ENCODE data around the gene C9orf50. TPM values are rescaled to one million over a fixed set of nuclear protein-coding genes. Genes with fewer than 3 reads are reported as not detected.

The C9orf50 gene
- total and polyA plus RNA-seq, 10 donors, result 0.12 to 0.46 (median 0.19) TPM; not detected in 6

- H3K4me3 ChIP-seq, result peak overlapping the region; percentile 18 to 68 (median 28)
Measured at GRCh38 chr9:129567842-129568559, 52.9 kb downstream of the C9orf50 start.

DNA sequence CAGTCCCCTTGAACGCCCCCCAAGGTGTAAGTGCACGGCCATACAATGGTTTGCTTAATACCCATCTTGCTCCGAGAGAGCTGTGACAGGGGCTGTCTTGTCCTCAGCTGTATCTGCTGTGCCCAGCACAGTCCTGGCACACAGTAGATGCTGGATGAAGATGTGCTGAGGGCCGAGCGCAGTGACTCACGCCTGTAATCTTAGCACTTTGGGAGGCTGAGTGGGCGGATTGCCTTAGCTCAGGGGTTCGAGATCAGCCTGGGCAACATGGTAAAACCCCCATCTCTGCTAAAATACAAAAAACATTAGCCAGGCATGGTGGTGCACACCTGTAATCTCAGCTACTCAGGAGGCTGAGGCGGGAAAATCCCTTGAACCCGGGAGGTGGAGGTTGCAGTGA is 53.6 kb downstream of the C9orf50 start:
- Histone ChIP-seq H3K27ac (peak overlapping the region in 1 of 8 donors; percentile 76), H3K36me3 (no peaks in the 10 kb centered on the region), H3K4me3 (no peak overlapping the region), H3K4me1 (peaks cover 0 to 43% (median 35%) of the 10 kb centered on the region in 6 donors), H3K9me3 (no peaks in the 10 kb centered on the region), H3K27me3 (replicated peaks in 1 of 7) (peaks cover 0 to 42% (median 19%) of the 10 kb centered on the region in 7 donors)
- DNase-seq, result no peak
- TF ChIP-seq, protein P1, sequence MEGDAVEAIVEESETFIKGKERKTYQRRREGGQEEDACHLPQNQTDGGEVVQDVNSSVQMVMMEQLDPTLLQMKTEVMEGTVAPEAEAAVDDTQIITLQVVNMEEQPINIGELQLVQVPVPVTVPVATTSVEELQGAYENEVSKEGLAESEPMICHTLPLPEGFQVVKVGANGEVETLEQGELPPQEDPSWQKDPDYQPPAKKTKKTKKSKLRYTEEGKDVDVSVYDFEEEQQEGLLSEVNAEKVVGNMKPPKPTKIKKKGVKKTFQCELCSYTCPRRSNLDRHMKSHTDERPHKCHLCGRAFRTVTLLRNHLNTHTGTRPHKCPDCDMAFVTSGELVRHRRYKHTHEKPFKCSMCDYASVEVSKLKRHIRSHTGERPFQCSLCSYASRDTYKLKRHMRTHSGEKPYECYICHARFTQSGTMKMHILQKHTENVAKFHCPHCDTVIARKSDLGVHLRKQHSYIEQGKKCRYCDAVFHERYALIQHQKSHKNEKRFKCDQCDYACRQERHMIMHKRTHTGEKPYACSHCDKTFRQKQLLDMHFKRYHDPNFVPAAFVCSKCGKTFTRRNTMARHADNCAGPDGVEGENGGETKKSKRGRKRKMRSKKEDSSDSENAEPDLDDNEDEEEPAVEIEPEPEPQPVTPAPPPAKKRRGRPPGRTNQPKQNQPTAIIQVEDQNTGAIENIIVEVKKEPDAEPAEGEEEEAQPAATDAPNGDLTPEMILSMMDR (IDR thresholded peaks at IDR 0.05 in 8 of 11, conservative IDR thresholded peaks at IDR 0.05 in 3 of 11), result no peak
- intact Hi-C loops (cut with DNase I; ENCODE audit: low total_unique reads), result no loop called here
- WGBS, 5 donors, result 81 to 94% (median 85%) methylated on average over 5 to 10 of the region's 10 CpGs

More at GRCh38 chr9:129567842-129568559, 52.9 kb downstream of the C9orf50 start:
- DNase-seq, result no peak
- Histone ChIP-seq H3K36me3 (no peaks in the 10 kb centered on the region), H3K4me1 (peaks cover 0 to 43% (median 35%) of the 10 kb centered on the region in 6 donors), H3K9me3 (no peaks in the 10 kb centered on the region), H3K27ac (peak overlapping the region in 7 of 8 donors; percentile 45 to 76 (median 63)), H3K27me3 (replicated peaks in 1 of 7) (peaks cover 0 to 42% (median 19%) of the 10 kb centered on the region in 7 donors)
- intact Hi-C loops (cut with DNase I; ENCODE audit: low total_unique reads), result no loop called here
- WGBS, 5 donors, result 5 to 8% (median 7%) methylated on average over 18 to 27 of the region's 27 CpGs
- peak in 1 of 3 donors; percentile 23 for TF ChIP-seq POLR2AphosphoS5 (IDR thresholded peaks at IDR 0.05)
- TF ChIP-seq, protein P1 (IDR thresholded peaks at IDR 0.05 in 8 of 11, conservative IDR thresholded peaks at IDR 0.05 in 3 of 11), result no peak
- no peak for TF ChIP-seq POLR2A (IDR thresholded peaks at IDR 0.05)

DNA sequence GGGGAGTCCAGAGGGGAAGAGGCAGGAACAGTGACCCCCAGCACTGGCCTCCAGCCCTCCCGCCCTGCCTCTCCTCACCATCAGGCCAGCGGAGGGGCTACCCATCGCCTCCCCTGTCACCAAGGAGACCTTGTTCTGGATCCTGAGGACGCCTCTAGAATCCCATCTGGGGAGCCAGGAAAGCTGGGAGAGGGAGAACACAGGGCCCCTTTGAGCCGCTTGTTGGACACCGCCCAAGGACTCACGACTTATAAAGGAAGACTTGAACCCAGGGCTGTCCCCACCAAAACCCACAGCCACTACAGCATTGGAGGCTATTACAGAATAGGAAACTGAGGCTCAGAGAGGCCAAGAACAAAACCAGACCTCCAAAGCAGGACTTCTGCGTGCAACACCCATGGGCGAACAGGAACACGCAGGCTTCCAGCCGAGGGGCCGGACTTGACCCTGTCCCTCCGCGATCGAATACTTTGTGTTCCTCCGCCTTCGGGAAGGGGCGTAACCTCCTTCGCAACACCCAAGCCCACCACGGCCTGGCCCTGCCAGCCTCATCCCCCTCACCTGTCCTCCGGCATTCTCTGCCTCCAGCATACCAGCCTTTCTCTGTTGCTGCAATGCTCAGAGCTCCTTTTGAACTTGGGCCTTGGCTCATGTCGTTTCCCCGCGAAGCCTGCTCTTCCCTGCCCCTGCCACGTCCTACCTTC is 54.2 kb downstream of the C9orf50 start:
- no peaks in the 10 kb centered on the region for H3K36me3 ChIP-seq
- H3K9me3 ChIP-seq, result no peaks in the 10 kb centered on the region
- no peak overlapping the region for H3K27ac ChIP-seq
- peaks cover 0 to 42% (median 19%) of the 10 kb centered on the region in 7 donors for H3K27me3 ChIP-seq (replicated peaks in 1 of 7)
- H3K4me1 ChIP-seq, result peaks cover 0 to 49% (median 40%) of the 10 kb centered on the region in 6 donors
- no peak overlapping the region for H3K4me3 ChIP-seq
- no peak for DNase-seq
- WGBS, 5 donors, result 87 to 95% (median 93%) methylated on average over 25 of the region's 25 CpGs
- intact Hi-C loops (cut with DNase I; ENCODE audit: low total_unique reads), result no loop called here
- TF ChIP-seq, protein P1 (IDR thresholded peaks at IDR 0.05 in 8 of 11, conservative IDR thresholded peaks at IDR 0.05 in 3 of 11), result no peak
- TF ChIP-seq POLR2AphosphoS5 (IDR thresholded peaks at IDR 0.05) (no peak), POLR2A (IDR thresholded peaks at IDR 0.05) (no peak)

DNA sequence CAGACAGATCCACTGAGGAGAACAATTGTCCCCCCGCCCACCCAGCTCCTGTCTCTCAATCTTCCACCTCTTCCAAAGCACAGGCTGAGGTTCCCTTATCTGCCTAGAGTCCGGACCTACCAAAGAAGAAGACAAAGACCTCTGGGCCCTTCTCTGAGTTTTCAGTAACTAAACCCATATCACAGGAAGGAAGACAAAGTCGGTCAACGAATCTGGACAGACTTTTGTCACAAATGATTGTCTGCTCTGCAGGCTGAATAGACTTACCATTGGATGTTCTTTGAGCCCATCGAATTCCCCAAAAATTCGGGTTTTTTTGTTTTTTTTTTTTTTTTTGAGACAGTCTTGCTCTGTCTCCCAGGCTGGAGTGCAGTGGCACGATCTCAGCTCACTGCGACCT is 58.0 kb downstream of the C9orf50 start:
- Histone ChIP-seq H3K27me3 (replicated peaks in 1 of 7) (peaks cover 0 to 15% (median 3%) of the 10 kb centered on the region in 7 donors), H3K36me3 (no peaks in the 10 kb centered on the region), H3K4me1 (peaks cover 0 to 33% (median 20%) of the 10 kb centered on the region in 6 donors), H3K27ac (no peak overlapping the region), H3K4me3 (no peak overlapping the region), H3K9me3 (no peaks in the 10 kb centered on the region)
- TF ChIP-seq POLR2A (IDR thresholded peaks at IDR 0.05) (no peak), POLR2AphosphoS5 (IDR thresholded peaks at IDR 0.05) (no peak)
- TF ChIP-seq, protein P1 (IDR thresholded peaks at IDR 0.05 in 8 of 11, conservative IDR thresholded peaks at IDR 0.05 in 3 of 11), result no peak
- 82 to 89% (median 86%) methylated on average over 8 of the region's 8 CpGs for WGBS, 5 donors
- intact Hi-C loops (cut with DNase I; ENCODE audit: low total_unique reads), result no loop called here
- DNase-seq, result no peak

All from spleen (tissue), 11 donors.